GM20431 (cell line): ENCODE data around the gene OMG.
"Not testable (repeated sequence)": the region's sequence is repeated elsewhere in the genome, so short reads cannot be mapped to it uniquely, and the experiment has no call there.

Experiments used
- in situ Hi-C: fragments of 300-500 bp; cut with MseI, MboI; formaldehyde crosslinking; loops from one replicate; pipeline ENCODE4 v1.15.0; 2020; ENCODE audit warnings: low sequenced_read_pairs; ENCODE audit not compliant: unreplicated experiment

The OMG gene

GRCh38 chr17:31308372-31309334 lies 11.6 kb upstream of the OMG start:
- in situ Hi-C loops, result no loop called here

- in situ Hi-C loops, result no loop called here
These were observed 10.6 kb upstream of the OMG start for GRCh38 chr17:31307640-31308039.

GRCh38 chr17:31299624-31300023 lies 2.6 kb upstream of the OMG start:
- in situ Hi-C loops, result no loop called here

GRCh38 chr17:31296142-31296541 lies 897 bp downstream of the OMG start:
- in situ Hi-C loops, result no loop called here

GRCh38 chr17:31295489-31295871 lies 1.6 kb downstream of the OMG start:
- in situ Hi-C loops, result no loop called here

- in situ Hi-C loops, result no loop called here
These were observed 2.1 kb downstream of the OMG start for GRCh38 chr17:31294820-31295488.

- in situ Hi-C loops, result no loop called here
These were observed 2.8 kb downstream of the OMG start for GRCh38 chr17:31294231-31294630.

- in situ Hi-C loops, result no loop called here
These were observed 3.5 kb downstream of the OMG start for GRCh38 chr17:31293581-31293980.

GRCh38 chr17:31291820-31292219 lies 5.2 kb downstream of the OMG start:
- in situ Hi-C loops, result no loop called here

GRCh38 chr17:31289790-31290189 lies 7.2 kb downstream of the OMG start:
- in situ Hi-C loops, result no loop called here

GRCh38 chr17:31287932-31288331 lies 9.1 kb downstream of the OMG start:
- in situ Hi-C loops, result not testable (repeated sequence)

- in situ Hi-C loops, result no loop called here
These were observed 10.5 kb downstream of the OMG start for GRCh38 chr17:31286587-31286986.

- in situ Hi-C loops, result no loop called here
These were observed 13.2 kb downstream of the OMG start for GRCh38 chr17:31283841-31284240.

GRCh38 chr17:31281061-31281460 lies 16.0 kb downstream of the OMG start:
- in situ Hi-C loops, result no loop called here

GRCh38 chr17:31279401-31279800 lies 17.6 kb downstream of the OMG start:
- in situ Hi-C loops, result no loop called here

- in situ Hi-C loops, result no loop called here
These were observed 21.9 kb downstream of the OMG start for GRCh38 chr17:31275116-31275515.

- in situ Hi-C loops, result no loop called here
These were observed 22.8 kb downstream of the OMG start for GRCh38 chr17:31274252-31274651.

- in situ Hi-C loops, result no loop called here
These were observed 23.5 kb downstream of the OMG start for GRCh38 chr17:31273516-31273915.

GRCh38 chr17:31272803-31273202 lies 24.2 kb downstream of the OMG start:
- in situ Hi-C loops, result no loop called here

GRCh38 chr17:31272236-31272635 lies 24.8 kb downstream of the OMG start:
- in situ Hi-C loops, result no loop called here

GRCh38 chr17:31269578-31269983 lies 27.5 kb downstream of the OMG start:
- in situ Hi-C loops, result no loop called here
